ENCODE data around the gene SLC9A7. TPM values are rescaled to one million over a fixed set of nuclear protein-coding genes. Genes with fewer than 3 reads are reported as not detected.

The SLC9A7 gene
- total and polyA plus RNA-seq, 4 donors, result 2.3 to 13.2 (median 3.1) TPM

GRCh38 chrX:46757052-46757451 lies 1.9 kb downstream of the SLC9A7 start (continued):
- no peak for TF ChIP-seq REST (IDR thresholded peaks at IDR 0.05)
- TF ChIP-seq, protein P1, sequence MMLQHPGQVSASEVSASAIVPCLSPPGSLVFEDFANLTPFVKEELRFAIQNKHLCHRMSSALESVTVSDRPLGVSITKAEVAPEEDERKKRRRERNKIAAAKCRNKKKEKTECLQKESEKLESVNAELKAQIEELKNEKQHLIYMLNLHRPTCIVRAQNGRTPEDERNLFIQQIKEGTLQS (IDR thresholded peaks at IDR 0.05), result no peak
- no peak for TF ChIP-seq GABPA (IDR thresholded peaks at IDR 0.05 in 1 of 2, conservative IDR thresholded peaks at IDR 0.05 in 1 of 2)
- no peak for TF ChIP-seq NR2F2 (IDR thresholded peaks at IDR 0.05)
- no peak for TF ChIP-seq FOXA1 (IDR thresholded peaks at IDR 0.05)
- no peak for TF ChIP-seq HNF4G (IDR thresholded peaks at IDR 0.05)

GRCh38 chrX:46755671-46756070 lies 3.2 kb downstream of the SLC9A7 start:
- Histone ChIP-seq H3K4me3 (ENCODE audit: low read depth in 1 of 3, low read length in 3 of 3) (no peak overlapping the region), H3K36me3 (ENCODE audit: control insufficient read depth in 4 of 4, insufficient read depth in 3 of 4, low read depth in 1 of 4, low read length in 3 of 4) (no peaks in the 10 kb centered on the region), H3K27me3 (ENCODE audit: control insufficient read depth in 4 of 4, insufficient read depth in 4 of 4, low read length in 3 of 4) (peaks cover 0 to 2% (median 0%) of the 10 kb centered on the region in 4 donors), H3K9me3 (ENCODE audit: control insufficient read depth in 4 of 4, low read length in 3 of 4) (no peaks in the 10 kb centered on the region), H3K4me1 (ENCODE audit: control insufficient read depth in 4 of 4, insufficient read depth in 4 of 4, low read length in 3 of 4) (peaks cover 0 to 8% (median 3%) of the 10 kb centered on the region in 4 donors), H3K27ac (ENCODE audit: low read depth in 1 of 2, low read length in 2 of 2) (no peak overlapping the region), H3K9ac (ENCODE audit: low read depth in 1 of 2, low read length in 2 of 2) (no peak overlapping the region)
- 92% methylated on average over 10 of the region's 10 CpGs for WGBS
- DNase-seq (ENCODE audit: low spot score), result no peak
- no peak for TF ChIP-seq SP1 (IDR thresholded peaks at IDR 0.05)
- TF ChIP-seq RXRA (IDR thresholded peaks at IDR 0.05), result no peak
- TF ChIP-seq TAF1 (conservative IDR thresholded peaks at IDR 0.05), result no peak
- TF ChIP-seq, protein P2, sequence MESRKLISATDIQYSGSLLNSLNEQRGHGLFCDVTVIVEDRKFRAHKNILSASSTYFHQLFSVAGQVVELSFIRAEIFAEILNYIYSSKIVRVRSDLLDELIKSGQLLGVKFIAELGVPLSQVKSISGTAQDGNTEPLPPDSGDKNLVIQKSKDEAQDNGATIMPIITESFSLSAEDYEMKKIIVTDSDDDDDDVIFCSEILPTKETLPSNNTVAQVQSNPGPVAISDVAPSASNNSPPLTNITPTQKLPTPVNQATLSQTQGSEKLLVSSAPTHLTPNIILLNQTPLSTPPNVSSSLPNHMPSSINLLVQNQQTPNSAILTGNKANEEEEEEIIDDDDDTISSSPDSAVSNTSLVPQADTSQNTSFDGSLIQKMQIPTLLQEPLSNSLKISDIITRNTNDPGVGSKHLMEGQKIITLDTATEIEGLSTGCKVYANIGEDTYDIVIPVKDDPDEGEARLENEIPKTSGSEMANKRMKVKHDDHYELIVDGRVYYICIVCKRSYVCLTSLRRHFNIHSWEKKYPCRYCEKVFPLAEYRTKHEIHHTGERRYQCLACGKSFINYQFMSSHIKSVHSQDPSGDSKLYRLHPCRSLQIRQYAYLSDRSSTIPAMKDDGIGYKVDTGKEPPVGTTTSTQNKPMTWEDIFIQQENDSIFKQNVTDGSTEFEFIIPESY (IDR thresholded peaks at IDR 0.05), result no peak
- no peak for TF ChIP-seq FOXA1 (IDR thresholded peaks at IDR 0.05)
- no peak for TF ChIP-seq HNF4A (conservative IDR thresholded peaks at IDR 0.05)
- TF ChIP-seq, protein P1 (IDR thresholded peaks at IDR 0.05), result no peak
- TF ChIP-seq NR2F2 (IDR thresholded peaks at IDR 0.05), result no peak
- TF ChIP-seq RAD21 (IDR thresholded peaks at IDR 0.05), result no peak
- TF ChIP-seq JUND (IDR thresholded peaks at IDR 0.05), result no peak
- TF ChIP-seq, protein P3, sequence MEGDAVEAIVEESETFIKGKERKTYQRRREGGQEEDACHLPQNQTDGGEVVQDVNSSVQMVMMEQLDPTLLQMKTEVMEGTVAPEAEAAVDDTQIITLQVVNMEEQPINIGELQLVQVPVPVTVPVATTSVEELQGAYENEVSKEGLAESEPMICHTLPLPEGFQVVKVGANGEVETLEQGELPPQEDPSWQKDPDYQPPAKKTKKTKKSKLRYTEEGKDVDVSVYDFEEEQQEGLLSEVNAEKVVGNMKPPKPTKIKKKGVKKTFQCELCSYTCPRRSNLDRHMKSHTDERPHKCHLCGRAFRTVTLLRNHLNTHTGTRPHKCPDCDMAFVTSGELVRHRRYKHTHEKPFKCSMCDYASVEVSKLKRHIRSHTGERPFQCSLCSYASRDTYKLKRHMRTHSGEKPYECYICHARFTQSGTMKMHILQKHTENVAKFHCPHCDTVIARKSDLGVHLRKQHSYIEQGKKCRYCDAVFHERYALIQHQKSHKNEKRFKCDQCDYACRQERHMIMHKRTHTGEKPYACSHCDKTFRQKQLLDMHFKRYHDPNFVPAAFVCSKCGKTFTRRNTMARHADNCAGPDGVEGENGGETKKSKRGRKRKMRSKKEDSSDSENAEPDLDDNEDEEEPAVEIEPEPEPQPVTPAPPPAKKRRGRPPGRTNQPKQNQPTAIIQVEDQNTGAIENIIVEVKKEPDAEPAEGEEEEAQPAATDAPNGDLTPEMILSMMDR (IDR thresholded peaks at IDR 0.05; ENCODE audit: low read depth, low read length, missing input control), result no peak
- TF ChIP-seq REST (IDR thresholded peaks at IDR 0.05), result no peak
- TF ChIP-seq YY1 (IDR thresholded peaks at IDR 0.05), result no peak
- no peak for TF ChIP-seq FOXA2 (IDR thresholded peaks at IDR 0.05)
- TF ChIP-seq, protein P4, sequence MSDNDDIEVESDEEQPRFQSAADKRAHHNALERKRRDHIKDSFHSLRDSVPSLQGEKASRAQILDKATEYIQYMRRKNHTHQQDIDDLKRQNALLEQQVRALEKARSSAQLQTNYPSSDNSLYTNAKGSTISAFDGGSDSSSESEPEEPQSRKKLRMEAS (IDR thresholded peaks at IDR 0.05), result no peak
- TF ChIP-seq EGR1 (IDR thresholded peaks at IDR 0.05; ENCODE audit: low read depth in 2 of 2), result no peak
- TF ChIP-seq HNF4G (IDR thresholded peaks at IDR 0.05), result no peak
- no peak for TF ChIP-seq GABPA (IDR thresholded peaks at IDR 0.05 in 1 of 2, conservative IDR thresholded peaks at IDR 0.05 in 1 of 2)
